Measurements from ENCODE around the gene ARHGEF3.

- TF ChIP-seq EP300 (IDR thresholded peaks at IDR 0.05) = no peak
- TF ChIP-seq POLR2A (IDR thresholded peaks at IDR 0.05) = no peak
Measured at GRCh38 chr3:56748663-56749231, 53.0 kb downstream of the ARHGEF3 start.

Data from ovary (tissue), 1 donor.